Measurements from ENCODE around the gene GFPT2.

GRCh38 chr5:180399401-180400215 is 46.5 kb upstream of the GFPT2 start:
- no peak for TF ChIP-seq CTCF (IDR thresholded peaks at IDR 0.05)
- no peak for TF ChIP-seq POLR2A (IDR thresholded peaks at IDR 0.05)
